Ishikawa (cell line): Measurements from ENCODE around the gene C5AR2.

Source experiments
- CEBPB ChIP-seq: IDR thresholded peaks from 2 replicates; pipeline ENCODE4 v1.6.1; 2012
- CREB1 ChIP-seq: IDR thresholded peaks from 2 replicates; pipeline ENCODE4 v1.6.1; 2012; ENCODE audit warnings: low read depth
- EGR1 ChIP-seq: IDR thresholded peaks from 2 replicates; pipeline ENCODE4 v1.6.1; 2012
- EP300 ChIP-seq: IDR thresholded peaks from 2 replicates; pipeline ENCODE4 v1.6.1; 2012; ENCODE audit warnings: borderline replicate concordance
- FOXM1 ChIP-seq: IDR thresholded peaks from 2 replicates; pipeline ENCODE4 v1.6.1; 2012; ENCODE audit warnings: low read depth, borderline replicate concordance
- MAX ChIP-seq: IDR thresholded peaks from 2 replicates; pipeline ENCODE4 v1.6.1; 2012
- NFIC ChIP-seq: IDR thresholded peaks from 2 replicates; pipeline ENCODE4 v1.6.1; 2012
- RAD21 ChIP-seq: IDR thresholded peaks from 2 replicates; pipeline ENCODE4 v1.6.1; 2012; ENCODE audit warnings: low read depth
- TAF1 ChIP-seq: IDR thresholded peaks from 2 replicates; pipeline ENCODE4 v1.6.1; 2012; ENCODE audit warnings: low read depth, mild to moderate bottlenecking
- TCF12 ChIP-seq: IDR thresholded peaks from 2 replicates; pipeline ENCODE4 v1.6.1; 2012; ENCODE audit warnings: low read depth
- TEAD4 ChIP-seq: IDR thresholded peaks from 2 replicates; pipeline ENCODE4 v1.6.1; 2012
- USF1 ChIP-seq: IDR thresholded peaks from 2 replicates; pipeline ENCODE4 v1.6.1; 2012
- YY1 ChIP-seq: IDR thresholded peaks from 2 replicates; pipeline ENCODE4 v1.6.1; 2012; ENCODE audit warnings: low read depth
- ZBTB7A ChIP-seq: IDR thresholded peaks from 2 replicates; pipeline ENCODE4 v1.6.1; 2012; ENCODE audit warnings: low read depth
- TF ChIP-seq, protein P1 (sequence below): IDR thresholded peaks from 2 replicates; pipeline ENCODE4 v1.6.1; 2012; ENCODE audit warnings: low read depth, mild to moderate bottlenecking

C5AR2 gene

DNA sequence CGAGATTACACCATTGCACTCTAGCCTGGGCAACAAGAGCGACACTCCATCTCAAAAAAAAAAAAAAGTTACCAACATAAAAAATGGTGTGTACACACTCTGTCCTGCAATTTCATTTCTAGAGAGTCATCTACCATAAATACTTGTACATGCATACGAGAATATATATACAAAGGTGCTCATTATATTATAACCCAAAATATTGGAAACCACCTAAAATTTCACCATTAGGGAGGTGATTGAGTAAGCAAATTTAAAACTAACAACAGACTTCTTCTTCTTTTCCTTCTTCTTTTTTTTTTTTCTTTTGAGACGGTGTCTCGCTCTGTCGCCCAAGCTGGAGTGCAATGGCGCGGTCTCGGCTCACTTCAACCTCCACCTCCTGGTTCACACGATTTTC lies 29.7 kb upstream of the C5AR2 start:
- TF ChIP-seq EGR1 (no peak), CREB1 (no peak), YY1 (no peak), NFIC (no peak), TEAD4 (no peak), MAX (no peak), RAD21 (no peak), ZBTB7A (no peak), FOXM1 (no peak)

DNA sequence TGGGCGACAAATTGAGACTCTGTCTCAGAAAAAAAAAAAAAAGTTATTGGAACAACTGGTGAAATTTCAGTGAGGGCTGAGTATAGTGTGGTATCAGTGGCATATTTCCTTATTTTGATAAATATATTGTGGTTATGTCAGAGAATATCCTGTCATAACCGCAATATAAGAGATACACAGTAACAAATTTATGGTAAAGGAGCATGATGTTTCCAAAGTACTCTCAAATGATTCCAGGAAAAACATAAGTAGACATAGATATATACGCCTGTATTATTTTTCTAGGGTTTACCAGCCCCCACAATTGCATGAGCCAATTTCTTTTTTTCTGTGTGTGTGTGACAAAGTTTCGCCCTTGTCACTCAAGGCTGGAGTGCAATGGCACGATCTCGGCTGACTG lies 28.0 kb upstream of the C5AR2 start:
- TF ChIP-seq ZBTB7A (no peak), EGR1 (no peak), TAF1 (no peak), NFIC (no peak), MAX (no peak), FOXM1 (no peak), TCF12 (no peak), CEBPB (no peak), YY1 (no peak), TEAD4 (no peak), CREB1 (no peak)
- TF ChIP-seq, protein P1, sequence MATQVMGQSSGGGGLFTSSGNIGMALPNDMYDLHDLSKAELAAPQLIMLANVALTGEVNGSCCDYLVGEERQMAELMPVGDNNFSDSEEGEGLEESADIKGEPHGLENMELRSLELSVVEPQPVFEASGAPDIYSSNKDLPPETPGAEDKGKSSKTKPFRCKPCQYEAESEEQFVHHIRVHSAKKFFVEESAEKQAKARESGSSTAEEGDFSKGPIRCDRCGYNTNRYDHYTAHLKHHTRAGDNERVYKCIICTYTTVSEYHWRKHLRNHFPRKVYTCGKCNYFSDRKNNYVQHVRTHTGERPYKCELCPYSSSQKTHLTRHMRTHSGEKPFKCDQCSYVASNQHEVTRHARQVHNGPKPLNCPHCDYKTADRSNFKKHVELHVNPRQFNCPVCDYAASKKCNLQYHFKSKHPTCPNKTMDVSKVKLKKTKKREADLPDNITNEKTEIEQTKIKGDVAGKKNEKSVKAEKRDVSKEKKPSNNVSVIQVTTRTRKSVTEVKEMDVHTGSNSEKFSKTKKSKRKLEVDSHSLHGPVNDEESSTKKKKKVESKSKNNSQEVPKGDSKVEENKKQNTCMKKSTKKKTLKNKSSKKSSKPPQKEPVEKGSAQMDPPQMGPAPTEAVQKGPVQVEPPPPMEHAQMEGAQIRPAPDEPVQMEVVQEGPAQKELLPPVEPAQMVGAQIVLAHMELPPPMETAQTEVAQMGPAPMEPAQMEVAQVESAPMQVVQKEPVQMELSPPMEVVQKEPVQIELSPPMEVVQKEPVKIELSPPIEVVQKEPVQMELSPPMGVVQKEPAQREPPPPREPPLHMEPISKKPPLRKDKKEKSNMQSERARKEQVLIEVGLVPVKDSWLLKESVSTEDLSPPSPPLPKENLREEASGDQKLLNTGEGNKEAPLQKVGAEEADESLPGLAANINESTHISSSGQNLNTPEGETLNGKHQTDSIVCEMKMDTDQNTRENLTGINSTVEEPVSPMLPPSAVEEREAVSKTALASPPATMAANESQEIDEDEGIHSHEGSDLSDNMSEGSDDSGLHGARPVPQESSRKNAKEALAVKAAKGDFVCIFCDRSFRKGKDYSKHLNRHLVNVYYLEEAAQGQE = no peak

- peak; percentile 60; the same call in 1 of the 2 replicates for TF ChIP-seq RAD21
- peak; percentile 47 for TF ChIP-seq TEAD4
- no peak for TF ChIP-seq TCF12
- peak; percentile 35; the same call in 1 of the 2 replicates for TF ChIP-seq MAX
These were observed 26.6 kb upstream of the C5AR2 start for GRCh38 chr19:47305309-47305751.

GRCh38 chr19:47306303-47306702 lies 25.7 kb upstream of the C5AR2 start:
- no peak for TF ChIP-seq ZBTB7A
- TF ChIP-seq TCF12 = no peak
- TF ChIP-seq CREB1 = no peak
- no peak for TF ChIP-seq EP300
- TF ChIP-seq RAD21 = no peak

DNA sequence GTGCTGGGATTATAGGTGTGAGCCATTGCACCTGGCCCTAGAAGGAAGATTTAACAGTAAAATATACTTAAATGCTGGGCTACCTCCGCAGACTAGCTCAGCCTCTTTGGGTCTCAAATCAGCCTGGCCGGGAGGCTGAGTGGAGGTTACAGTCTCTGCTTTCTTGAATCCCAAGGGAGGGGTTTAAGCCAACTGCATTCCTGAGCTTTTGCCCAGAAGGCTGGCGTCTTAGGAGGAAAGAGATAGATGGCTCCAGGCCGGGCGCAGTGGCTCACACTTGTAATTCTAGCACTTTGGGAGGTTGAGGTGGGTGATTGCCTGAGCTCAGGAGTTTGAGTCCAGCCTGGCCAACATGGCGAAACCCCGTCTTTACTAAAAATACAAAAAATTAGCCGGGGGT lies 22.9 kb upstream of the C5AR2 start:
- no peak for TF ChIP-seq YY1
- no peak for TF ChIP-seq USF1
- no peak for TF ChIP-seq TEAD4
- TF ChIP-seq ZBTB7A = no peak
- TF ChIP-seq, protein P1 = no peak
- TF ChIP-seq CEBPB = no peak
- no peak for TF ChIP-seq NFIC
- no peak for TF ChIP-seq MAX

DNA sequence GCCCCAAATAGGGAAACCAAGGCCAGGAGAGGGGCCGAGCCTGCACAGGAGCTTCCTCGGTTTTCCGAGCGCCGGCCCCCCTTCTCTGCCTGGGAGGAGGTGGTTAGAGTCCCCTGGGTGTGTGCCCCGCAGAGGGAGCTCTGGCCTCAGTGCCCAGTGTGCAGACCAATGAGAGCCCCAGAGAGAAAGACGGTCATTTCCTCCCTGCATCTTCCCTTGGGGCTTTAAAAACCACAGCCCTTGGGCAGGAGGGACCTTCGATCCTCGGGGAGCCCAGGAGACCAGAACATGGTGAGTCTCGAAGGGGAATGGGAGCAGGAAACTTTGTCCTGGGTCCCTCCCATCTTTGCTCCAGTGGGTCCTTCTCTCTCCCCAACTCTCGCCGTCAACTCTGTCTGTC lies 22.4 kb upstream of the C5AR2 start, which contains the start of gene C5AR1:
C5AR1 (plus strand) TSS at position 254 of the 400 bp plus-strand sequence; CDS start at position 289, 35 bp downstream.
- TF ChIP-seq MAX = no peak
- TF ChIP-seq TCF12 = no peak

GRCh38 chr19:47310323-47310722 lies 21.7 kb upstream of the C5AR2 start:
- TF ChIP-seq NFIC = no peak
- no peak for TF ChIP-seq CREB1
- no peak for TF ChIP-seq YY1
- no peak for TF ChIP-seq USF1
- TF ChIP-seq MAX = no peak
- TF ChIP-seq TCF12 = no peak
- no peak for TF ChIP-seq RAD21
- no peak for TF ChIP-seq ZBTB7A
- TF ChIP-seq TEAD4 = no peak
- TF ChIP-seq EP300 = no peak
- no peak for TF ChIP-seq CEBPB
- TF ChIP-seq FOXM1 = no peak
- TF ChIP-seq, protein P1 = no peak
- TF ChIP-seq EGR1 = no peak
